ENCODE results near the gene HTR1A.

HTR1A gene

GRCh38 chr5:63962279-63962678 lies at the start of gene HTR1A:
Gene HTR1A, minus strand, starts transcription at chr5:63962445. Its CDS starts 726 bp downstream, at chr5:63961719.
- DNase-seq: no peak

- DNase-seq: no peak
These were observed 41.7 kb upstream of the HTR1A start for GRCh38 chr5:64003966-64004365.

- no peak for DNase-seq
These were observed 37.9 kb upstream of the HTR1A start for GRCh38 chr5:64000096-64000495.

GRCh38 chr5:63987053-63987452 lies 24.8 kb upstream of the HTR1A start:
- no peak for DNase-seq

- no peak for DNase-seq
These were observed 19.6 kb upstream of the HTR1A start for GRCh38 chr5:63981864-63982263.

GRCh38 chr5:63963926-63964325 lies 1.7 kb upstream of the HTR1A start:
- DNase-seq: no peak

- peak in 1 of 2 donors; percentile 42 for DNase-seq
These were observed 963 bp upstream of the HTR1A start for GRCh38 chr5:63963080-63963735.

DNA sequence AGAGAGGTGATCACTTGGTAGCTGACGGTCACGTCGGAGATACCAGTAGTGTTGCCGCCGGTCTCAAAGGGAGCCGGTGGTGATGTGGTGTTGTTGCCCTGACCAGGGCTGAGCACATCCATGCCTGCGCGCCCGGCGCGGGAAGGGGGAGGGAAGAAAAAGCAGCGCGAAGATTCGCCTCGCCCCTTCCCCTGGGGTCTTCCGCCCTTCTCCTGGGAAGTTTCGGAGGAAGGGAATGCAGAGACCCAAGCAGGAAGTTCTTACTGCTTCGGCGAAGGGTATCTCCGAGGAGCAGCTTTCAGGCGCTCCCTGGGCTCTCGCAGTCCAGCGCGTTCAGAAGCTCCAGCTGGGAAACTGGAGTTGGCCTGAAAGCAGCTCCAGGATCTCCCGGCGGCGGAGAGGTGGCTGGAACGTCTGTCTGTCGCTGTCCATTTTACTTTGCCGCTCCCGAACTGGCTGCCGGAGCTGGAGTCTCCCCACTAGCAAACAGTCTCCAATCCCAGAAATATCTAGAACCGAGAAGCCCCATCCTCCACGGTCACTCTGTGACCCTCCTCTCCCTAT lies 565 bp downstream of the HTR1A start:
- no peak for DNase-seq

DNA sequence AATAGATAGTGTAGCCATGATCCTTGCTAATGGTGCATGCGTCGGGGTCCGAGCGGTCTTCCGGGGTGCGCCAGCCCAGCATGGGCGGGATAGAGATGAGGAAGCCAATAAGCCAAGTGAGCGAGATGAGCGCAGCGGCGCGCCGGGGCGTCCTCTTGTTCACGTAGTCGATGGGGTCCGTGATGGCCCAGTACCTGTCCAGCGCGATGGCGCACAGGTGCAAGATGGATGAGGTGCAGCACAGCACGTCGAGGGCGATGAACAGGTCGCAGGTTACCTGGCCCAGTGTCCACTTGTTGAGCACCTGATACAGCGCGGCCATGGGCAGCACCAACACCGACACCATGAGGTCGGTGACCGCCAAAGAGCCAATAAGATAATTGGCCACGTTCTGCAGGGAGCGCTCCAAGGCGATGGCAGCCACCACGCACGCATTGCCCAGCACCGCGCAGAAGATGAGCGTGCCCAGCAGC lies 1.1 kb downstream of the HTR1A start:
- no peak for DNase-seq

DNA sequence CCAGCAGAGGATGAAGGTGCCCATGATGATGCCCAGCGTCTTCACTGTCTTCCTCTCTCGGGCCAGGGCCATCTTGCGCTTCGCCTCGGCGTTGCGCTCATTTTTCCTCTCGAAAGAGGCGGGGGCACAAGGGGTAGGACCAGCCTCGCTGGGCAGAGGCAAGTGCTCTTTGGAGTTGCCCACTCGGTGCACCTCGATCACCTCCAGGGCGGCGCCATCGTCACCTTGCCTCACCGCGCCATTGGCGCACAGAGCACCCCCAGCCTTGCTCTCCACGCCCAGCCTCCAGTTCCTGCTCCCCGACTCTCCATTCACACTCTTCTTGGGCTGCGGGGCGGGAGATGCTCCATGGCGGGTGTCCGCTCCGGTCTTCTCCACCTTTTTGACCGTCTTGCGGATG lies 1.6 kb downstream of the HTR1A start:
- no peak for DNase-seq

DNA sequence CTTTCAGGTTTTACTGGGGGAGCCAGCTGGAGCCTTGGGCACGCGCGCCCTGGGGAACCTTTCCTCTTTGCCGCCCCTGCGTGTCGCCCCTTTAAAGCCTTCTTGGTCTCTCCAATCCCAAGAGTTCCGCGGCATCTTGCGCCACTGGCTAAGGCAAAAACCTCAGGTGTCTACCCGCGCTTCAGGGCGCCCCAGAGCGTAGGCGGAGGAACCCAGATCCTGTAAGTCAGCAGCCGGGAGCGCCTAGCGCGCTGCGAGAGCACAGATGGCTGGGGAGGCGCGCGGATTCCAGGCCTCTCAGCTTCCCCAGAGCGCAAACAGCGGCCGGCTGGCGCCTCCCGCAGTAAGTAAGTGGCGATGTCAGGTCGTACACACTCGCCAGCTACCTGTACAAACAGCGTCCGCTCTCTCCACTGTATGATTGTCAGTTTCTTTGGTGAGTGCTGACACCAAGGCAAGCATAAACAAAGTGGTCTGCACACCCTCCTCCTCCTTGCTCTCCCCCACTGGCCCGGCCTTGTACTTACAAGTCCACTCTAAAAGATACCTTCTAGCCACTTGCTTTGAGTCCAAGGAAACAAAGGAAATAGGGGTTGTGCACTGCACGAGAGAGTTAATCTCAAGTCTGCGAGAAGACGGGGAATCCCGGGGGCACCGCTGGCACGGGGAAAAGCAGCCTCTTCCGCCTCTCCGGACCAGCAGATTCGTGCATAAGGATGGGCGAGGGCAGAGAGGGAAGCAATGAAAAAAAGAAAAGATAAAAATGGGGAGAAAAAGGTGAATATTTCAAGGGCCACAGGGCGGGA lies 2.9 kb downstream of the HTR1A start:
- no peak for DNase-seq

DNA sequence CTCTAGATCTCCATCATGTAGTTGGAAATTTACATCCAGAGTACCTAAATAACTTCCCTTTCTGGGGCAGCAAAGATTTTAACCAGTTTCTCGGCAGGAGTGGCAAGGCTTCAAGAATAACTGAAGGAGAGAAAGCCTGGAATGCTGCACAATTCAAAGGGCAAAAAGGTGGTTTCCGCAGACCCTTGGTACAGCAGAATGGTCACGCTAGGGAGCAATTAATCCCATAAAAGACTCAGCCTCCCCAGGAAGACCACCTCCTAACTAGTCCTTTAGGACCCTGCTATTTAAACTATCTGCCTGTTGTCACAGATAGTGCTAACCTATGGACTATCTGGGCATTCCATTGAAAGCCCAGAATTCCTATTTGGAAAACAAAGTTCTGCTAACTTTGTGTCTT lies 3.6 kb downstream of the HTR1A start:
- DNase-seq: no peak

- no peak for DNase-seq
These were observed 4.6 kb downstream of the HTR1A start for GRCh38 chr5:63957617-63958016.

GRCh38 chr5:63953217-63953616 lies 9.0 kb downstream of the HTR1A start:
- no peak for DNase-seq

GRCh38 chr5:63935103-63935502 lies 27.1 kb downstream of the HTR1A start:
- DNase-seq: no peak

DNA sequence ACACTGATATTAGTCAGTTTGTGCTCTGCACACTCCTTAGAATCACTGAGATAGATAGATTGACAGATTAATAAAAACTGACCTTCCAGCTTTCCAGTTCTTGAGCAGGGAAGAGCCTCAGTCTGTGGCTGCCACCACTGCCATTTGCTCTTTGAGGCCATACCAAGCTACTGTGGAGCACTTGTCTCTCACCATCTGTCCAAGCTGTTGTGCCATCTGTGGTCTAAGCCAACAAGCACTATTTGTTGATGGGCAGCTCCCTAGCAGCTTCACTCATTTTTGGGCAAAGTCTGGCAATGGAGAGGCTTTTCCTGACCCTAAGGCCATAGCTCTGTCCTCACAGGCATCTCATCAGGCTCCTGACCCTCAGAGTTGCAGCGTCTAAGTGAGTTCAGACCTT lies 30.4 kb downstream of the HTR1A start:
- DNase-seq: no peak

- no peak for DNase-seq
These were observed 33.8 kb downstream of the HTR1A start for GRCh38 chr5:63928451-63928850.

DNA sequence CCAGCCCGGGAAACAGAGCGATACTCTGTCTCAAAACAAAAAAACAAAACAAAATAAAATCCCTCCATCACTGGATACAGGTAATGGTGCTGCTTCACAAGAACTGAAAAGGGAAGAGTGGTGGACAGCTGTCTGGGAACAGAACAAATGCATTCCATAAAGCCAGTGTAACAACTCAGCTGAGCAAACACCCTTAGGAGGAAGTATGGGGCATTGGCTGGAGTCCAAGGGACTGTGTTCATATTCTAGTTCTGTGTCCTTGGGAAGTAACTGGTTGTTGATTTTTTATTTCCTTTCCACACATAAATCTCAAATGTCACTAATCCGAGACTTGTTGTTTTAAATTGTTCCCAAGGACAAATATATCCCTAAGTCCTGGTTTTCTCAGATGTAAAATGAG lies 38.3 kb downstream of the HTR1A start:
- no peak for DNase-seq

DNA sequence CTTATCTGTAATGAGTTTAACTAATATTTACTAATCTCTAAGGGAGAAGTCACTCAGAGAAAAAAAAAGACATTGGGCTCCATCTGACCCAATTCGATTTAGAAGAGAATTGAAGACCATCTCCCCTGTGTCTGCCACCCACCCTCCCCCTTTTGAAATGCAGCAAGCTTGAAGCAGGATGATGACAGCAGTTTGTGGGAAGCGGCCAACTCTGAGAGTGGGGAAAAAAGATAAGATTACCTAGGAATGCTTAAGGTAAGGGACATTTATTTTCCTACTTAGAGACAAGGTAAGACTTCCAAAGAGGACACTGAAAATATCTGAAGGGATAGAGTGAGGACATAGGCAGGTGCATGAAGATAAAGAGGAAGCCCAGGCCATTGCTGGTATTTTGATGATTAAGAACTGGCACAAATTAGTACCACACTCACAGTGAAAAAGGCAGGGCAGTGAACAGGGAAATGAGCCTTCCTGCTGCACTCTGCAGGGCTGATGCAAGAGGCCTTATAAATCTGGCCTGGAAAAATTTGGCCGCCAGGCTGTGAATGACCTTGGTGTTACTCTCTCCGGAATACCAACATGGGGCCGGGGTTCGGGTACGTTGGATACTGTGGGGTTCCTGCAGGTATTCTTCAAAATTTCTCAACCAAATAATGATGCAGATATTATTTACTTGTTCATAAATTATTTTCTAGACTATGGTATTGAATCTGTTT lies 42.3 kb downstream of the HTR1A start:
- DNase-seq: no peak

DNA sequence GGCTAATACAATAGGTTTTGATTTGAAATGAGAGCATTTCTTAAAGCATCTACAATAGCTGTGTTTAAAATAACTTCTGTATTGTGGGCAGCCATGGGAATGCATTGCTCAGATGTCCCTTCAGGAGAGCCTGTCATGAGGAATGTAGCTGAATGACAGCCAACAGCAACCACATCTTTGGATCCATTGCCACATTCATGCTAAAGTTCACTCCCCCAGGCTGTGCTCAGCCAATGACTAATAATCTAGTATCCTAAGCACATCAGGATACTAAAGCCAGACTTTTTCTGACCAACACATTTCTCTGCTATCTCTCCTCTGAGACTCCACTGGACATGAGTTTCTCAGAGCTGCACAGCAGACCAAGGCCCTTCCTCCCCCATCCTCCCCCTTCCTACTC lies 45.5 kb downstream of the HTR1A start:
- no peak for DNase-seq

DNA sequence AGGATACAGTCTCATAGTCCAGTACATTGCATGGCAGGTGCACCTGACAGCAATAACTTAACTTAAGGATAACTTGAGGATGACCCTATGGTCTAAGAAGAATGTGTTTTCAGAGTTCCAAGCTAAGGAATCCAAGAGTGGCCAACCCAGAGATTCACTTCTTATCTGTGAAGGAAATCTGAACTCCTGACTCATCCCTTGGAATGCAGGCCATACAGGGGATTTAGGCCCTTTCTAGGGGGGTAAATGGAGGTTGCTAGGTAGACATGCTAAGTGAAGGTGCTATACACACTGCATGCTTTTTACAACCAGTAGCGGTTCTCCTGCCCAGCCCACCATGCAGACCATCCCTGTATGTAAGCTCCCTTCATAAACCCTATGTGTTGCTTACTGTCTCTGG lies 50.4 kb downstream of the HTR1A start:
- no peak for DNase-seq

Measured in bone marrow (tissue), 2 donors.